OCI-LY7 (cell line): ENCODE results near the gene SSTR5. TPM values are rescaled to one million over a fixed set of nuclear protein-coding genes. Genes with fewer than 3 reads are reported as not detected.

Experiments used
- BruUV-seq: library from RNA; stranded (reverse); fragments of 400-500 nt; replicated peaks from 2 replicates; lab custom pipeline; 2021; lab: Mats Ljungman, UMichigan
- CTCF ChIA-PET: fragments of 300-600 bp; sonication (Branson Sonifier 250); formaldehyde crosslinking; loops from one replicate; lab custom pipeline; 2022; ENCODE audit warnings: antibody characterized with exemption; ENCODE audit not compliant: unreplicated experiment; lab: Charles Lee
- POLR2A ChIA-PET: fragments of 300-600 bp; sonication (Branson Sonifier 250); formaldehyde crosslinking; loops from one replicate; lab custom pipeline; 2022; ENCODE audit warnings: antibody characterized with exemption; lab: Charles Lee
- DNase-seq: peaks from one replicate; pipeline ENCODE4 v3.0.0-alpha.2; 2015; ENCODE audit warnings: low spot score
- H2AFZ ChIP-seq: fragments of 200-600 bp; sonication (generic), shearing (Covaris generic); 2 replicates; pipeline ENCODE4 v1.6.1; 2014; ENCODE audit warnings: mild to moderate bottlenecking, antibody characterized with exemption, low read length, moderate library complexity
- H3K27ac ChIP-seq: fragments of 200-600 bp; sonication (generic); 2 replicates; pipeline ENCODE4 v1.5.1; 2014; ENCODE audit warnings: mixed run types, low read depth, mild to moderate bottlenecking, moderate library complexity, low read length, inconsistent platforms; ENCODE audit not compliant: poor library complexity, severe bottlenecking
- H3K36me3 ChIP-seq: fragments of 200-600 bp; sonication (generic); 2 replicates; pipeline ENCODE4 v1.6.1; 2014; ENCODE audit warnings: mild to moderate bottlenecking, antibody characterized with exemption, low read length, moderate library complexity, mixed read lengths; ENCODE audit not compliant: insufficient read depth
- H3K4me1 ChIP-seq: fragments of 200-600 bp; sonication (generic); 2 replicates; pipeline ENCODE4 v1.5.1; 2014; ENCODE audit warnings: mild to moderate bottlenecking, low read length; ENCODE audit not compliant: insufficient read depth, poor library complexity, severe bottlenecking
- H3K4me2 ChIP-seq: fragments of 200-600 bp; sonication (generic); 2 replicates; pipeline ENCODE4 v1.6.1; 2014; ENCODE audit warnings: mild to moderate bottlenecking, low read length
- H3K4me3 ChIP-seq: fragments of 200-600 bp; sonication (generic); 2 replicates; pipeline ENCODE4 v1.5.1; 2014; ENCODE audit warnings: mild to moderate bottlenecking, low read depth, low read length; ENCODE audit not compliant: poor library complexity, severe bottlenecking
- H3K79me2 ChIP-seq: fragments of 200-600 bp; sonication (generic); 2 replicates; pipeline ENCODE4 v1.6.1; 2016; ENCODE audit warnings: low read depth, mild to moderate bottlenecking, low read length, moderate library complexity, mixed read lengths; ENCODE audit not compliant: insufficient read depth
- H3K9me2 ChIP-seq: fragments of 200-600 bp; sonication (generic); 2 replicates; pipeline ENCODE4 v1.6.1; 2016; ENCODE audit warnings: mild to moderate bottlenecking, low read length, mixed read lengths; ENCODE audit not compliant: insufficient read depth
- H3K9me3 ChIP-seq: fragments of 200-600 bp; sonication (generic); 2 replicates; pipeline ENCODE4 v1.6.1; 2014; ENCODE audit warnings: mild to moderate bottlenecking, mixed run types, low read length, mixed read lengths
- H4K20me1 ChIP-seq: fragments of 200-600 bp; sonication (generic); 2 replicates; pipeline ENCODE4 v1.6.1; 2014; ENCODE audit warnings: mild to moderate bottlenecking, antibody characterized with exemption, low read length, moderate library complexity, mixed read lengths; ENCODE audit not compliant: insufficient read depth
- CTCF ChIP-seq: fragments of 200-600 bp; sonication (generic); conservative IDR thresholded peaks from 2 replicates; pipeline ENCODE4 v1.5.1; 2014; ENCODE audit warnings: mild to moderate bottlenecking, antibody characterized with exemption, low read length, moderate library complexity, mixed read lengths
- EZH2phosphoT487 ChIP-seq: fragments of 200-600 bp; sonication (generic); IDR thresholded peaks from 2 replicates; pipeline ENCODE4 v1.6.1; 2018; ENCODE audit warnings: low read depth, borderline replicate concordance, mild to moderate bottlenecking, mixed run types, antibody characterized with exemption, low read length, moderate library complexity, mixed read lengths
- intact Hi-C: fragments of 100-400 bp; cut with micrococcal nuclease; formaldehyde crosslinking; loops from one replicate; pipeline ENCODE4 v1.10.0; 2022; ENCODE audit not compliant: unreplicated experiment
- total RNA-seq, 2 experiments: library from RNA; depleted of rRNA in 1 of 2; stranded (reverse); fragments of >200 nt in 1 of 2; shearing (Covaris generic) in 1 of 2; gene quantifications; 2 replicates each; pipeline ENCODE4 v1.2.3, GENCODE V29; 2014 to 2022

SSTR5 gene
- total RNA-seq, 2 experiments from 2014 or later: not detected

- no peak overlapping the region for H3K4me2 ChIP-seq
- no peaks in the 10 kb centered on the region for H3K4me1 ChIP-seq
- no peak overlapping the region for H3K4me3 ChIP-seq
- no peak for DNase-seq
- no peaks in the 10 kb centered on the region for H3K9me2 ChIP-seq
- TF ChIP-seq EZH2phosphoT487 (no peak), CTCF (no peak)
- H2AFZ ChIP-seq: no peak overlapping the region
- intact Hi-C loops: no loop called here
- no peak overlapping the region for H3K27ac ChIP-seq
- ChIA-PET CTCF (no interaction called here), POLR2A (no interaction called here)
- H4K20me1 ChIP-seq: no peaks in the 10 kb centered on the region
- no peaks in the 10 kb centered on the region for H3K36me3 ChIP-seq
- no peaks in the 10 kb centered on the region for H3K9me3 ChIP-seq
- no peaks in the 10 kb centered on the region for H3K79me2 ChIP-seq
- no TSS peak for BruUV-seq
These were observed 11.9 kb upstream of the SSTR5 start for GRCh38 chr16:1060416-1061340.

GRCh38 chr16:1061769-1062505 is 10.6 kb upstream of the SSTR5 start:
- Histone ChIP-seq H3K4me2 (no peak overlapping the region), H3K27ac (no peak overlapping the region), H2AFZ (no peak overlapping the region), H3K4me3 (no peak overlapping the region), H4K20me1 (no peaks in the 10 kb centered on the region), H3K79me2 (no peaks in the 10 kb centered on the region), H3K9me3 (no peaks in the 10 kb centered on the region), H3K36me3 (no peaks in the 10 kb centered on the region), H3K4me1 (no peaks in the 10 kb centered on the region), H3K9me2 (no peaks in the 10 kb centered on the region)
- no peak for DNase-seq
- no peak for TF ChIP-seq EZH2phosphoT487
- no peak for TF ChIP-seq CTCF
- intact Hi-C loops: no loop called here
- ChIA-PET POLR2A (no interaction called here), CTCF (no interaction called here)
- no TSS peak for BruUV-seq

GRCh38 chr16:1062895-1063294 is 9.7 kb upstream of the SSTR5 start:
- no peaks in the 10 kb centered on the region for H3K36me3 ChIP-seq
- no peak overlapping the region for H3K4me3 ChIP-seq
- no peak overlapping the region for H2AFZ ChIP-seq
- ChIA-PET POLR2A (no interaction called here), CTCF (no interaction called here)
- no peaks in the 10 kb centered on the region for H3K79me2 ChIP-seq
- H3K9me3 ChIP-seq: no peaks in the 10 kb centered on the region
- TF ChIP-seq CTCF: no peak
- no peak for TF ChIP-seq EZH2phosphoT487
- DNase-seq: no peak
- BruUV-seq: no TSS peak
- no peak overlapping the region for H3K27ac ChIP-seq
- no peaks in the 10 kb centered on the region for H4K20me1 ChIP-seq
- no peaks in the 10 kb centered on the region for H3K4me1 ChIP-seq
- intact Hi-C loops: no loop called here
- no peaks in the 10 kb centered on the region for H3K9me2 ChIP-seq
- no peak overlapping the region for H3K4me2 ChIP-seq
